H1 (cell line): ENCODE measurements around the gene DUSP18. TPM values are rescaled to one million over a fixed set of nuclear protein-coding genes. Genes with fewer than 3 reads are reported as not detected.
A peak's percentile ranks its signal among the peaks of the same experiment; 100 is the strongest.

ENCODE experiments used
- CTCF ChIA-PET: fragments of 300-600 bp; sonication (Branson Sonifier 250); formaldehyde crosslinking; loops from one replicate; lab custom pipeline; 2021; ENCODE audit not compliant: partially characterized antibody; lab: Charles Lee
- POLR2A ChIA-PET: fragments of 300-600 bp; sonication (Branson Sonifier 250); formaldehyde crosslinking; loops from one replicate; lab custom pipeline; 2021; ENCODE audit warnings: inconsistent platforms; ENCODE audit not compliant: partially characterized antibody; lab: Charles Lee
- DNase-seq, 2 experiments: peaks; one replicate each; pipeline versions ENCODE4 v3.0.0 to v3.0.0-alpha.2; 2010 to 2022; ENCODE audit warnings: low spot score in 2 of 2, low read depth in 1 of 2, mixed read lengths in 1 of 2
- FAIRE-seq: peaks from 2 replicates; lab custom pipeline; 2011; peaks lifted over from hg19 to GRCh38; lab: Jason Lieb, UNC
- H2AFZ ChIP-seq: 2 replicates; pipeline ENCODE4 v1.8.1; 2012; ENCODE audit warnings: low read length, inconsistent platforms
- H2AK5ac ChIP-seq: 2 replicates; pipeline ENCODE4 v1.6.1; 2013; ENCODE audit warnings: low read depth, low read length
- H2BK120ac ChIP-seq: replicated peaks from 2 replicates; pipeline ENCODE3; 2013; ENCODE audit warnings: low read depth, low read length, inconsistent platforms
- H2BK12ac ChIP-seq: 2 replicates; pipeline ENCODE4 v1.6.1; 2013; ENCODE audit warnings: low read depth, low read length
- H2BK15ac ChIP-seq: 2 replicates; pipeline ENCODE4 v1.6.1; 2013; ENCODE audit warnings: low read length
- H2BK20ac ChIP-seq: 2 replicates; pipeline ENCODE4 v1.6.1; 2013; ENCODE audit warnings: low read length
- H2BK5ac ChIP-seq: 2 replicates; pipeline ENCODE4 v1.6.1; 2013; ENCODE audit warnings: low read depth, low read length
- H3K14ac ChIP-seq: 2 replicates; pipeline ENCODE4 v1.6.1; 2013; ENCODE audit warnings: inconsistent platforms; ENCODE audit not compliant: insufficient read length
- H3K18ac ChIP-seq: 2 replicates; pipeline ENCODE4 v1.6.1; 2013; ENCODE audit warnings: low read length; ENCODE audit errors: extremely low read depth
- H3K23ac ChIP-seq: 2 replicates; pipeline ENCODE4 v1.6.1; 2013; ENCODE audit warnings: inconsistent platforms; ENCODE audit not compliant: insufficient read length
- H3K23me2 ChIP-seq: 2 replicates; pipeline ENCODE4 v1.6.1; 2013; ENCODE audit warnings: low read depth, low read length
- H3K27ac ChIP-seq: 2 replicates; pipeline ENCODE4 v1.6.1; 2011; ENCODE audit warnings: low read depth, low read length, inconsistent platforms
- H3K27me3 ChIP-seq, 4 experiments: replicated peaks in 1 of 4; 1 replicate in 1 of 4; 2 replicates in 3 of 4; pipeline versions ENCODE4 v1.6.1 to v1.8.1; 2011 to 2013; ENCODE audit warnings: low read length in 3 of 4, mild to moderate bottlenecking in 3 of 4, inconsistent platforms in 2 of 4, mixed read lengths in 2 of 4, moderate library complexity in 1 of 4; ENCODE audit not compliant: control insufficient read depth in 3 of 4, insufficient read depth in 3 of 4; ENCODE audit errors: extremely low read depth in 1 of 4
- H3K36me3 ChIP-seq, 4 experiments: 2 replicates each; pipeline versions ENCODE4 v1.6.1 to v1.8.1; 2011 to 2013; ENCODE audit warnings: mild to moderate bottlenecking in 4 of 4, low read length in 3 of 4, moderate library complexity in 2 of 4, control low read depth in 1 of 4, inconsistent platforms in 1 of 4; ENCODE audit not compliant: insufficient read depth in 4 of 4, control insufficient read depth in 2 of 4
- H3K4ac ChIP-seq: replicated peaks from 2 replicates; pipeline ENCODE3; 2013; ENCODE audit warnings: low read length, low read depth, mixed read lengths, inconsistent platforms; ENCODE audit not compliant: insufficient read length
- H3K4me1 ChIP-seq, 4 experiments: replicated peaks in 1 of 4; 1 replicate in 1 of 4; 2 replicates in 3 of 4; pipeline versions ENCODE4 v1.6.1 to v1.8.1; 2011 to 2013; ENCODE audit warnings: low read length in 3 of 4, inconsistent platforms in 2 of 4, mixed read lengths in 1 of 4; ENCODE audit not compliant: insufficient read depth in 4 of 4, control insufficient read depth in 3 of 4
- H3K4me2 ChIP-seq, 2 experiments: 2 replicates each; pipeline versions ENCODE4 v1.6.1 to v1.8.1; 2011 to 2013; ENCODE audit warnings: low read depth in 2 of 2, low read length in 2 of 2, control low read depth in 1 of 2, inconsistent platforms in 1 of 2, mild to moderate bottlenecking in 1 of 2; ENCODE audit not compliant: insufficient read depth in 1 of 2
- H3K4me3 ChIP-seq, 4 experiments: fragments of 200-600, 300-600 bp in 1 of 4; sonication (generic), shearing (Covaris generic), sonication (Bioruptor Twin) in 1 of 4; 2 replicates each; pipeline versions ENCODE4 v1.5.1 to v1.8.1; 2011 to 2016; ENCODE audit warnings: low read length in 4 of 4, low read depth in 3 of 4, control low read depth in 2 of 4, inconsistent platforms in 2 of 4, mild to moderate bottlenecking in 2 of 4, mixed read lengths in 1 of 4, moderate library complexity in 1 of 4; ENCODE audit not compliant: insufficient read depth in 2 of 4; ENCODE audit errors: extremely low read depth in 1 of 4
- H3K56ac ChIP-seq: replicated peaks from 2 replicates; pipeline ENCODE3; 2013; ENCODE audit warnings: low read depth, mild to moderate bottlenecking, mixed read lengths, low read length, inconsistent platforms; ENCODE audit not compliant: insufficient read length
- H3K79me1 ChIP-seq: 2 replicates; pipeline ENCODE4 v1.6.1; 2013; ENCODE audit warnings: low read depth, low read length, control low read depth
- H3K79me2 ChIP-seq, 2 experiments: 2 replicates each; pipeline versions ENCODE4 v1.6.1 to v1.8.1; 2012 to 2013; ENCODE audit warnings: low read length in 2 of 2, mild to moderate bottlenecking in 2 of 2, inconsistent platforms in 1 of 2; ENCODE audit not compliant: insufficient read depth in 2 of 2, control insufficient read depth in 1 of 2
- H3K9ac ChIP-seq, 4 experiments: replicated peaks in 1 of 4; 1 replicate in 1 of 4; 2 replicates in 3 of 4; pipeline versions ENCODE4 v1.6.1 to v1.8.1; 2011 to 2013; ENCODE audit warnings: low read depth in 3 of 4, low read length in 3 of 4, control low read depth in 2 of 4, mild to moderate bottlenecking in 2 of 4, moderate library complexity in 2 of 4, inconsistent platforms in 1 of 4; ENCODE audit errors: extremely low read depth in 1 of 4
- H3K9me3 ChIP-seq, 2 experiments: 2 replicates each; pipeline versions ENCODE4 v1.6.1 to v1.8.1; 2012 to 2013; ENCODE audit warnings: mild to moderate bottlenecking in 2 of 2, moderate library complexity in 2 of 2, control low read depth in 1 of 2, inconsistent platforms in 1 of 2, low read depth in 1 of 2, low read length in 1 of 2, mixed read lengths in 1 of 2; ENCODE audit not compliant: insufficient read depth in 2 of 2
- H4K20me1 ChIP-seq, 2 experiments: replicated peaks in 1 of 2; 2 replicates each; pipeline versions ENCODE3 to v1.8.1; 2011 to 2013; ENCODE audit warnings: inconsistent platforms in 2 of 2, low read length in 2 of 2, mild to moderate bottlenecking in 1 of 2; ENCODE audit not compliant: insufficient read depth in 2 of 2, control insufficient read depth in 1 of 2
- H4K5ac ChIP-seq: 2 replicates; pipeline ENCODE4 v1.6.1; 2013; ENCODE audit warnings: low read length, low read depth, mixed read lengths, inconsistent platforms; ENCODE audit not compliant: insufficient read length
- H4K8ac ChIP-seq: 2 replicates; pipeline ENCODE4 v1.8.0; 2013; ENCODE audit warnings: mild to moderate bottlenecking, moderate library complexity, low read length, inconsistent platforms; ENCODE audit not compliant: insufficient read depth; ENCODE audit errors: extremely low read depth
- H4K91ac ChIP-seq: replicated peaks from 2 replicates; pipeline ENCODE3; 2013; ENCODE audit warnings: low read length, mixed read lengths, inconsistent platforms; ENCODE audit not compliant: insufficient read length
- CEBPB ChIP-seq: IDR thresholded peaks from 2 replicates; pipeline ENCODE4 v1.6.1; 2012; ENCODE audit warnings: low read depth, low read length
- JUND ChIP-seq: IDR thresholded peaks from 2 replicates; pipeline ENCODE4 v1.6.1; 2011; ENCODE audit warnings: mild to moderate bottlenecking, improper control_type of control experiment, low read length
- POLR2AphosphoS5 ChIP-seq: IDR thresholded peaks from 2 replicates; pipeline ENCODE4 v1.6.1; 2011; ENCODE audit warnings: low read depth, low read length
- WGBS, 2 experiments: shearing (Covaris generic) in 1 of 2; methylation state at CpG; one replicate each; pipeline versions ENCODE4 v1.1.6 to v1.1.7; 2013 to 2015; ENCODE audit warnings: low lambda C conversion rate in 2 of 2, mixed read lengths in 2 of 2, inconsistent platforms in 1 of 2, low coverage in 1 of 2, missing lambda C conversion rate in 1 of 2; ENCODE audit not compliant: insufficient replicate concordance in 2 of 2, insufficient coverage in 1 of 2, insufficient read length in 1 of 2; ENCODE audit errors: extremely low coverage in 1 of 2, missing lambda C conversion rate in 1 of 2; 5-methylcytosine and 5-hydroxymethylcytosine counted together
- polyA plus RNA-seq, 7 experiments: library from polyadenylated mRNA; depleted of rRNA in 3 of 7; stranded (reverse) in 5 of 7; unstranded in 2 of 7; fragments of >200 nt in 5 of 7; fragments of 200-250 nt in 2 of 7; gene quantifications; 1 replicate in 5 of 7; 2 replicates in 1 of 7; 4 replicates in 1 of 7; pipeline versions ENCODE4 v1.2.1 to v1.2.3, GENCODE V29; 2011 to 2013; ENCODE audit warnings: missing spikeins in 2 of 7, mixed read lengths in 2 of 7
- total RNA-seq: library from RNA; stranded (reverse); fragmentation: NEBNext Ultra II Directional; extraction: Animal tissue kit (Norgen Biotek cat#: 25700); gene quantifications from 2 replicates; pipeline ENCODE4 v1.2.1, GENCODE V29; 2021
- TF ChIP-seq, protein P1 (sequence below), 3 experiments: IDR thresholded peaks; 1 replicate in 2 of 3; 2 replicates in 1 of 3; pipeline versions ENCODE4 v1.5.1 to v1.6.1; 2011; ENCODE audit warnings: low read length in 3 of 3, mild to moderate bottlenecking in 3 of 3, inconsistent platforms in 2 of 3, low read depth in 1 of 3, moderate library complexity in 1 of 3; ENCODE audit not compliant: insufficient read depth in 1 of 3; ENCODE audit errors: control extremely low read depth in 1 of 3

The DUSP18 gene
- total and polyA plus RNA-seq, 2 of the 8 experiments (the other 6 are each of a cell fraction or from before 2014, with no cell fraction given) = 2.6 to 7.3 TPM

DNA sequence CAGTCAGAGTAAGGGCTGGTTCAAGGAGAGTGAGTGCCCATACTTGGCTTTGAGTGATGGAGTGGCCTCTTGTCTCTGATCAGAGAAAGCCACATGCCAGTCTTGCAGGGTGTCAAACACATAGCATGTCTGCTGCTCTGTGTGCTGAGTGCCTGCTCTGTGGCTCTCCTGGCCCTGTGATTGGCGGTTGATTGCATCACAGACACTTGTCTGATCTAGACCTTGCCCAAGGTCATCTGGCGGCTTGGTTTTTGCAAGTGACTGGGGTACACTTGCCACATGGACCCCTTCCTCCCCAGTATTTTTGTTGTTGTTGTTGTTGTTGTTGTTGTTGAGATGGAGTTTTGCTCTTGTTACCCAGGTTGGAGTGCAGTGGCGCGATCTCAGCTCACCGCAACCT is 37.3 kb upstream of the DUSP18 start:
- no peak overlapping the region for H3K4me2 ChIP-seq
- H2BK12ac ChIP-seq = peak overlapping the region; percentile 84; the same call in 1 of the 2 replicates
- no peak overlapping the region for H3K4me3 ChIP-seq
- no peaks in the 10 kb centered on the region for H3K79me2 ChIP-seq
- no peak overlapping the region for H3K9ac ChIP-seq
- ChIA-PET CTCF (interaction anchor here (0.9 to 2.4 kb wide), 3 partner anchors 9 to 50 kb away, joined by 3 to 6 read pairs (median 6); partner anchors contain the start of gene OSBP2), POLR2A (no interaction called here)
- no peak overlapping the region for H3K56ac ChIP-seq
- H3K27ac ChIP-seq = no peak overlapping the region
- no peak overlapping the region for H4K91ac ChIP-seq
- H2AK5ac ChIP-seq = no peak overlapping the region
- H4K5ac ChIP-seq = no peak overlapping the region
- no peaks in the 10 kb centered on the region for H3K79me1 ChIP-seq
- H2BK20ac ChIP-seq = no peak overlapping the region; the same call in 1 of the 2 replicates
- no peak overlapping the region for H2AFZ ChIP-seq
- H3K18ac ChIP-seq = peak overlapping the region; percentile 7; the same call in 1 of the 2 replicates
- H2BK15ac ChIP-seq = peak overlapping the region; percentile 88; the same call in 1 of the 2 replicates
- H3K4ac ChIP-seq = no peak overlapping the region
- TF ChIP-seq JUND = no peak
- TF ChIP-seq POLR2AphosphoS5 = no peak
- peak; percentile 61; the same call in 1 of the 2 replicates for TF ChIP-seq CEBPB
- TF ChIP-seq, protein P1, sequence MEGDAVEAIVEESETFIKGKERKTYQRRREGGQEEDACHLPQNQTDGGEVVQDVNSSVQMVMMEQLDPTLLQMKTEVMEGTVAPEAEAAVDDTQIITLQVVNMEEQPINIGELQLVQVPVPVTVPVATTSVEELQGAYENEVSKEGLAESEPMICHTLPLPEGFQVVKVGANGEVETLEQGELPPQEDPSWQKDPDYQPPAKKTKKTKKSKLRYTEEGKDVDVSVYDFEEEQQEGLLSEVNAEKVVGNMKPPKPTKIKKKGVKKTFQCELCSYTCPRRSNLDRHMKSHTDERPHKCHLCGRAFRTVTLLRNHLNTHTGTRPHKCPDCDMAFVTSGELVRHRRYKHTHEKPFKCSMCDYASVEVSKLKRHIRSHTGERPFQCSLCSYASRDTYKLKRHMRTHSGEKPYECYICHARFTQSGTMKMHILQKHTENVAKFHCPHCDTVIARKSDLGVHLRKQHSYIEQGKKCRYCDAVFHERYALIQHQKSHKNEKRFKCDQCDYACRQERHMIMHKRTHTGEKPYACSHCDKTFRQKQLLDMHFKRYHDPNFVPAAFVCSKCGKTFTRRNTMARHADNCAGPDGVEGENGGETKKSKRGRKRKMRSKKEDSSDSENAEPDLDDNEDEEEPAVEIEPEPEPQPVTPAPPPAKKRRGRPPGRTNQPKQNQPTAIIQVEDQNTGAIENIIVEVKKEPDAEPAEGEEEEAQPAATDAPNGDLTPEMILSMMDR (IDR thresholded peaks at IDR 0.05; ENCODE audit: control extremely low read depth in 1 of 3, insufficient read depth in 1 of 3, low read depth in 1 of 3, low read length in 3 of 3) = no peak
- H2BK5ac ChIP-seq = no peak overlapping the region
- FAIRE-seq (no peak), DNase-seq (no peak)
- H3K36me3 ChIP-seq = no peaks in the 10 kb centered on the region
- H3K4me1 ChIP-seq = peaks cover 0 to 5% (median 2%) of the 10 kb centered on the region in 4 experiments; a peak in 3 of 7 replicates
- H3K27me3 ChIP-seq = no peaks in the 10 kb centered on the region
- no peak overlapping the region for H3K14ac ChIP-seq
- no peak overlapping the region for H4K8ac ChIP-seq
- H3K9me3 ChIP-seq = no peaks in the 10 kb centered on the region
- 94% methylated on average over 5 of the region's 5 CpGs; no CpG with 5 or more reads in 1 of the 2 experiments for WGBS, 2 experiments
- H3K23me2 ChIP-seq = no peaks in the 10 kb centered on the region
- no peak overlapping the region for H2BK120ac ChIP-seq
- no peak overlapping the region for H3K23ac ChIP-seq
- H4K20me1 ChIP-seq = no peaks in the 10 kb centered on the region
